Measurements from ENCODE around the gene METTL15. TPM values are rescaled to one million over a fixed set of nuclear protein-coding genes. Genes with fewer than 3 reads are reported as not detected.
"Not testable (repeated sequence)": the region's sequence is repeated elsewhere in the genome, so short reads cannot be mapped to it uniquely, and the experiment has no call there.

Gene METTL15
- total and polyA plus RNA-seq, 2 donors (not counting 1 experiment from before 2014, with no cell fraction given) = 3.9 to 19.7 TPM

GRCh38 chr11:28269586-28269985, 161.4 kb downstream of the METTL15 start:
- no CpG with 5 or more reads among the region's 1 CpG for WGBS (ENCODE audit: insufficient coverage)
- Histone ChIP-seq H3K27me3 (replicated peaks in 1 of 4; ENCODE audit: control extremely low read depth in 1 of 4, control insufficient read depth in 3 of 4, insufficient read depth in 4 of 4, low read length in 3 of 4) (no peaks in the 10 kb centered on the region), H3K36me3 (replicated peaks in 1 of 2; ENCODE audit: control extremely low read depth in 1 of 2, control insufficient read depth in 1 of 2, extremely low read depth in 1 of 2, insufficient read depth in 2 of 2, low read length in 1 of 2) (no peaks in the 10 kb centered on the region), H3K4me2 (replicated peaks; ENCODE audit: low read depth, low read length, poor library complexity, severe bottlenecking) (no peak overlapping the region), H3K4me3 (ENCODE audit: control extremely low read depth in 1 of 5, extremely low read depth in 1 of 5, insufficient read depth in 1 of 5, low read depth in 2 of 5, low read length in 4 of 5) (no peak overlapping the region), H3K9ac (ENCODE audit: low read length) (no peak overlapping the region), H2AFZ (ENCODE audit: insufficient read depth, low read depth, low read length, poor library complexity, severe bottlenecking) (no peak overlapping the region), H3K9me3 (ENCODE audit: control extremely low read depth in 1 of 3, control insufficient read depth in 2 of 3, insufficient read depth in 1 of 3, low read length in 2 of 3) (peaks cover 0 to 2% (median 0%) of the 10 kb centered on the region in 3 donors), H3K4me1 (ENCODE audit: control insufficient read depth in 2 of 2, insufficient read depth in 2 of 2, low read length in 2 of 2) (no peaks in the 10 kb centered on the region), H4K20me1 (ENCODE audit: control insufficient read depth, insufficient read depth, low read length, poor library complexity, severe bottlenecking) (no peaks in the 10 kb centered on the region), H3K79me2 (ENCODE audit: control insufficient read depth, insufficient read depth, low read length) (no peaks in the 10 kb centered on the region), H3K27ac (ENCODE audit: low read length in 2 of 2) (no peak overlapping the region)
- TF ChIP-seq, protein P1, sequence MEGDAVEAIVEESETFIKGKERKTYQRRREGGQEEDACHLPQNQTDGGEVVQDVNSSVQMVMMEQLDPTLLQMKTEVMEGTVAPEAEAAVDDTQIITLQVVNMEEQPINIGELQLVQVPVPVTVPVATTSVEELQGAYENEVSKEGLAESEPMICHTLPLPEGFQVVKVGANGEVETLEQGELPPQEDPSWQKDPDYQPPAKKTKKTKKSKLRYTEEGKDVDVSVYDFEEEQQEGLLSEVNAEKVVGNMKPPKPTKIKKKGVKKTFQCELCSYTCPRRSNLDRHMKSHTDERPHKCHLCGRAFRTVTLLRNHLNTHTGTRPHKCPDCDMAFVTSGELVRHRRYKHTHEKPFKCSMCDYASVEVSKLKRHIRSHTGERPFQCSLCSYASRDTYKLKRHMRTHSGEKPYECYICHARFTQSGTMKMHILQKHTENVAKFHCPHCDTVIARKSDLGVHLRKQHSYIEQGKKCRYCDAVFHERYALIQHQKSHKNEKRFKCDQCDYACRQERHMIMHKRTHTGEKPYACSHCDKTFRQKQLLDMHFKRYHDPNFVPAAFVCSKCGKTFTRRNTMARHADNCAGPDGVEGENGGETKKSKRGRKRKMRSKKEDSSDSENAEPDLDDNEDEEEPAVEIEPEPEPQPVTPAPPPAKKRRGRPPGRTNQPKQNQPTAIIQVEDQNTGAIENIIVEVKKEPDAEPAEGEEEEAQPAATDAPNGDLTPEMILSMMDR (IDR thresholded peaks at IDR 0.05) = no peak
- TF ChIP-seq EZH2 (IDR thresholded peaks at IDR 0.05; ENCODE audit: borderline replicate concordance, insufficient read depth, low read depth, low read length, poor library complexity, severe bottlenecking) = no peak
- Mint-ChIP-seq H3K4me3 (no peak overlapping the region), H3K27ac (no peak overlapping the region), H3K27me3 (no peaks in the 10 kb centered on the region), H3K4me1 (no peaks in the 10 kb centered on the region), H3K9me3 (ENCODE audit: insufficient read depth) (peaks cover 20% of the 10 kb centered on the region)
- CTCF ChIA-PET = no interaction called here
- ATAC-seq (ENCODE audit: low read depth) = no peak
- intact Hi-C loops (cut with micrococcal nuclease) = no loop called here
- no peak for DNase-seq
- POLR2A ChIA-PET = no interaction called here

GRCh38 chr11:28272247-28272646, 164.1 kb downstream of the METTL15 start:
- ATAC-seq (ENCODE audit: low read depth); H3K4me2 ChIP-seq (replicated peaks; ENCODE audit: low read depth, low read length, poor library complexity, severe bottlenecking); CTCF ChIA-PET; H3K4me3 Mint-ChIP-seq; H3K79me2 ChIP-seq (ENCODE audit: control insufficient read depth, insufficient read depth, low read length); H3K27ac Mint-ChIP-seq; POLR2A ChIA-PET; H3K9ac ChIP-seq (ENCODE audit: low read length); H3K9me3 ChIP-seq (ENCODE audit: control extremely low read depth in 1 of 3, control insufficient read depth in 2 of 3, insufficient read depth in 1 of 3, low read length in 2 of 3); H3K27ac ChIP-seq (ENCODE audit: low read length in 2 of 2); DNase-seq; H2AFZ ChIP-seq (ENCODE audit: insufficient read depth, low read depth, low read length, poor library complexity, severe bottlenecking); H3K27me3 Mint-ChIP-seq; H3K4me1 ChIP-seq (ENCODE audit: control insufficient read depth in 2 of 2, insufficient read depth in 2 of 2, low read length in 2 of 2); H4K20me1 ChIP-seq (ENCODE audit: control insufficient read depth, insufficient read depth, low read length, poor library complexity, severe bottlenecking); H3K36me3 ChIP-seq (replicated peaks in 1 of 2; ENCODE audit: control extremely low read depth in 1 of 2, control insufficient read depth in 1 of 2, extremely low read depth in 1 of 2, insufficient read depth in 2 of 2, low read length in 1 of 2); H3K4me1 Mint-ChIP-seq; H3K4me3 ChIP-seq (ENCODE audit: control extremely low read depth in 1 of 5, extremely low read depth in 1 of 5, insufficient read depth in 1 of 5, low read depth in 2 of 5, low read length in 4 of 5); H3K27me3 ChIP-seq (replicated peaks in 1 of 4; ENCODE audit: control extremely low read depth in 1 of 4, control insufficient read depth in 3 of 4, insufficient read depth in 4 of 4, low read length in 3 of 4); intact Hi-C loops (cut with micrococcal nuclease): not testable (repeated sequence)
- peaks cover 11% of the 10 kb centered on the region for H3K9me3 Mint-ChIP-seq (ENCODE audit: insufficient read depth)
- 100% methylated on average over 1 of the region's 2 CpGs for WGBS (ENCODE audit: insufficient coverage)
